NT2/D1 (cell line): ENCODE data around the gene ZNF66.

Experiments
- DNase-seq: peaks from one replicate; pipeline ENCODE4 v3.0.0-alpha.2; 2011; ENCODE audit warnings: low read depth, low spot score
- H3K27me3 ChIP-seq: 2 replicates; pipeline ENCODE4 v1.6.0; 2011; ENCODE audit warnings: mild to moderate bottlenecking; ENCODE audit not compliant: insufficient read length, insufficient read depth
- H3K36me3 ChIP-seq: 2 replicates; pipeline ENCODE4 v1.6.1; 2011; ENCODE audit warnings: mild to moderate bottlenecking, low read length, mixed read lengths; ENCODE audit not compliant: insufficient read depth, insufficient read length
- H3K4me1 ChIP-seq: 2 replicates; pipeline ENCODE4 v1.5.1; 2011; ENCODE audit not compliant: insufficient read depth, insufficient read length
- H3K4me3 ChIP-seq: 2 replicates; pipeline ENCODE4 v1.5.1; 2011; ENCODE audit warnings: low read depth; ENCODE audit not compliant: insufficient read length
- H3K9ac ChIP-seq: 2 replicates; pipeline ENCODE4 v1.6.0; 2011; ENCODE audit warnings: low read depth; ENCODE audit not compliant: insufficient read length
- H3K9me3 ChIP-seq: 2 replicates; pipeline ENCODE4 v1.5.1; 2011; ENCODE audit warnings: mild to moderate bottlenecking, low read length; ENCODE audit not compliant: insufficient read depth
- SUZ12 ChIP-seq: IDR thresholded peaks from 2 replicates; pipeline ENCODE4 v1.6.1; 2011; ENCODE audit not compliant: insufficient read length, insufficient read depth; ENCODE audit errors: extremely low read depth
- YY1 ChIP-seq: IDR thresholded peaks from 2 replicates; pipeline ENCODE4 v1.6.1; 2011; ENCODE audit not compliant: insufficient read length, insufficient read depth
- ZNF274 ChIP-seq: IDR thresholded peaks from 2 replicates; pipeline ENCODE4 v1.6.1; 2011; ENCODE audit warnings: mild to moderate bottlenecking, low read depth, low read length

ZNF66 gene

DNA sequence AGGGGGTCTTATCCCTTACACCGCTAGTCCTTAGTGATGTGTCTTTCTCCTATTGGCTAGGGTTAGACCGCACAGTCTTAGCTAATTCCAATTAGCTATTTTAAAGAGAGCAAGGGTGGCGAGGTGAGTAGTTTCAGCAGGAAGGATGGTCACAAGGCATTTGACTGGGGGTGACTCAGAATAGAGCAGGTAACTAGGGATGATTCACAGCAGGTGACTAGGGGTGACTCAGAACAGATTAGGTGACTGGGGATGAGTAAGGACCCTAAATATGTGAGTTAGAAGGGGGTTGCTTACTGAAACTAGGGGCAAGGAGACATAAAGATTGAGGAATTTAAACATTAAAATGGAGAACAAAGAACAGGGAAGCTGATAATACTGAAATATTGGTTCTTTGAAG is 64.3 kb downstream of the ZNF66 start:
- no peaks in the 10 kb centered on the region for H3K27me3 ChIP-seq
- no peaks in the 10 kb centered on the region for H3K4me1 ChIP-seq
- no peak overlapping the region for H3K9ac ChIP-seq
- peaks cover 26% of the 10 kb centered on the region for H3K9me3 ChIP-seq
- no peak overlapping the region for H3K4me3 ChIP-seq
- TF ChIP-seq SUZ12 = no peak
- no peak for TF ChIP-seq YY1
- TF ChIP-seq ZNF274 = no peak
- no peaks in the 10 kb centered on the region for H3K36me3 ChIP-seq
- DNase-seq = no peak
